ENCODE results near the gene ERGIC1. TPM values are rescaled to one million over a fixed set of nuclear protein-coding genes. Genes with fewer than 3 reads are reported as not detected.

Gene ERGIC1
- total and polyA plus RNA-seq, 2 of the 13 experiments (the other 11 are each of a cell fraction or from before 2014, with no cell fraction given): 78.5 to 184 TPM

- TF ChIP-seq ZNF800 (CRISPR knock-in tag; IDR thresholded peaks at IDR 0.05) (0 out of 2 replicates have a peak, but pooled peaks have one; percentile 14), MEIS2 (CRISPR knock-in tag; IDR thresholded peaks at IDR 0.05) (peak; percentile 88), TMF1 (CRISPR knock-in tag; IDR thresholded peaks at IDR 0.05; ENCODE audit: low read depth) (no peak), ZNF543 (CRISPR knock-in tag; IDR thresholded peaks at IDR 0.05) (0 out of 2 replicates have a peak, but pooled peaks have one; percentile 38), ZNF232 (CRISPR knock-in tag; IDR thresholded peaks at IDR 0.05; ENCODE audit: borderline replicate concordance) (peak; percentile 76; the same call in 1 of the 2 replicates), ZNF564 (CRISPR knock-in tag; IDR thresholded peaks at IDR 0.05) (0 out of 2 replicates have a peak, but pooled peaks have one; percentile 48), ZNF414 (CRISPR knock-in tag; IDR thresholded peaks at IDR 0.05) (peak; percentile 95; the same call in 1 of the 2 replicates), ZNF354B (CRISPR knock-in tag; IDR thresholded peaks at IDR 0.05) (no peak), ZNF510 (CRISPR knock-in tag; IDR thresholded peaks at IDR 0.05; ENCODE audit: low read depth) (0 out of 2 replicates have a peak, but pooled peaks have one; percentile 31), GTF2F1 (IDR thresholded peaks at IDR 0.05; ENCODE audit: low read length) (0 out of 2 replicates have a peak, but pooled peaks have one; percentile 28), FOSL1 (CRISPR knock-in tag; IDR thresholded peaks at IDR 0.05; ENCODE audit: borderline replicate concordance) (no peak), TARDBP (CRISPR knock-in tag; IDR thresholded peaks at IDR 0.05) (peak; percentile 82; the same call in 1 of the 2 replicates), SAP130 (CRISPR knock-in tag; IDR thresholded peaks at IDR 0.05; ENCODE audit: low read depth) (peak; percentile 97), TBX2 (CRISPR knock-in tag; IDR thresholded peaks at IDR 0.05; ENCODE audit: borderline replicate concordance) (peak; percentile 93), STAG1 (CRISPR knock-in tag; IDR thresholded peaks at IDR 0.05) (peak; percentile 30), HBP1 (CRISPR knock-in tag; IDR thresholded peaks at IDR 0.05; ENCODE audit: low read depth) (peak; percentile 84; the same call in 1 of the 2 replicates), ZNF335 (CRISPR knock-in tag; IDR thresholded peaks at IDR 0.05) (no peak), NFATC3 (CRISPR knock-in tag; IDR thresholded peaks at IDR 0.05) (0 out of 2 replicates have a peak, but pooled peaks have one; percentile 19), ZNF33B (CRISPR knock-in tag; IDR thresholded peaks at IDR 0.05) (peak; percentile 83; the same call in 1 of the 2 replicates), NCOA5 (CRISPR knock-in tag; IDR thresholded peaks at IDR 0.05) (no peak), ZMYM3 (CRISPR knock-in tag; IDR thresholded peaks at IDR 0.05) (peak; percentile 76; the same call in 1 of the 2 replicates), ZKSCAN1 (IDR thresholded peaks at IDR 0.05; ENCODE audit: low read length) (no peak), MYPOP (CRISPR knock-in tag; IDR thresholded peaks at IDR 0.05) (peak; percentile 63), ETS1 (CRISPR knock-in tag; IDR thresholded peaks at IDR 0.05) (no peak)
Measured at GRCh38 chr5:172852490-172853354, 18.7 kb downstream of the ERGIC1 start (continued).
